ENCODE measurements around the gene DLG3.
A peak's percentile ranks its signal among the peaks of the same experiment; 100 is the strongest.

Gene DLG3

DNA sequence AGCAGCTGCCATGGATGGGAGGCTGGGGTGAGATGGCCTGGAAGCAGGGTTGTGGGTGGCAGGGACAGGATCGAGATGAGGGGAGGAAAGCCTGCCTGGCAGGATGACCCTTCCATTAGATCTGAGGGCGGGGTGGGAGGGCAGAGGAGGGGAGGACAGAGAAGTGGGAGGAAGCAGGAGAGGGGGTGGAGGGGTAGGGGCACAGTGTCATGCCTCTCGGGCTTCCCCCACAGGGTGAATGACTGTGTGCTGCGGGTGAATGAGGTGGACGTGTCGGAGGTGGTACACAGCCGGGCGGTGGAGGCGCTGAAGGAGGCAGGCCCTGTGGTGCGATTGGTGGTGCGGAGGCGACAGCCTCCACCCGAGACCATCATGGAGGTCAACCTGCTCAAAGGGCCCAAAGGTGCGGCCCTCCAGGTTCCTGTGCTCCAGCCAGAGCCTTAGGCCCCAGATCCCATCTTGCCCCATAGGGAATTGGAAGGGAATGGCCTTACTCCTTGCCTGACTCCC is 4.9 kb downstream of the DLG3 start:
- TF ChIP-seq, protein P1, sequence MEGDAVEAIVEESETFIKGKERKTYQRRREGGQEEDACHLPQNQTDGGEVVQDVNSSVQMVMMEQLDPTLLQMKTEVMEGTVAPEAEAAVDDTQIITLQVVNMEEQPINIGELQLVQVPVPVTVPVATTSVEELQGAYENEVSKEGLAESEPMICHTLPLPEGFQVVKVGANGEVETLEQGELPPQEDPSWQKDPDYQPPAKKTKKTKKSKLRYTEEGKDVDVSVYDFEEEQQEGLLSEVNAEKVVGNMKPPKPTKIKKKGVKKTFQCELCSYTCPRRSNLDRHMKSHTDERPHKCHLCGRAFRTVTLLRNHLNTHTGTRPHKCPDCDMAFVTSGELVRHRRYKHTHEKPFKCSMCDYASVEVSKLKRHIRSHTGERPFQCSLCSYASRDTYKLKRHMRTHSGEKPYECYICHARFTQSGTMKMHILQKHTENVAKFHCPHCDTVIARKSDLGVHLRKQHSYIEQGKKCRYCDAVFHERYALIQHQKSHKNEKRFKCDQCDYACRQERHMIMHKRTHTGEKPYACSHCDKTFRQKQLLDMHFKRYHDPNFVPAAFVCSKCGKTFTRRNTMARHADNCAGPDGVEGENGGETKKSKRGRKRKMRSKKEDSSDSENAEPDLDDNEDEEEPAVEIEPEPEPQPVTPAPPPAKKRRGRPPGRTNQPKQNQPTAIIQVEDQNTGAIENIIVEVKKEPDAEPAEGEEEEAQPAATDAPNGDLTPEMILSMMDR (IDR thresholded peaks at IDR 0.05; ENCODE audit: insufficient read depth, low read length, poor library complexity, severe bottlenecking), result no peak
- Histone ChIP-seq H3K36me3 (ENCODE audit: control insufficient read depth, insufficient read depth, low read length) (no peaks in the 10 kb centered on the region), H3K27me3 (replicated peaks; ENCODE audit: control insufficient read depth, insufficient read depth, low read length) (no peaks in the 10 kb centered on the region)

DNA sequence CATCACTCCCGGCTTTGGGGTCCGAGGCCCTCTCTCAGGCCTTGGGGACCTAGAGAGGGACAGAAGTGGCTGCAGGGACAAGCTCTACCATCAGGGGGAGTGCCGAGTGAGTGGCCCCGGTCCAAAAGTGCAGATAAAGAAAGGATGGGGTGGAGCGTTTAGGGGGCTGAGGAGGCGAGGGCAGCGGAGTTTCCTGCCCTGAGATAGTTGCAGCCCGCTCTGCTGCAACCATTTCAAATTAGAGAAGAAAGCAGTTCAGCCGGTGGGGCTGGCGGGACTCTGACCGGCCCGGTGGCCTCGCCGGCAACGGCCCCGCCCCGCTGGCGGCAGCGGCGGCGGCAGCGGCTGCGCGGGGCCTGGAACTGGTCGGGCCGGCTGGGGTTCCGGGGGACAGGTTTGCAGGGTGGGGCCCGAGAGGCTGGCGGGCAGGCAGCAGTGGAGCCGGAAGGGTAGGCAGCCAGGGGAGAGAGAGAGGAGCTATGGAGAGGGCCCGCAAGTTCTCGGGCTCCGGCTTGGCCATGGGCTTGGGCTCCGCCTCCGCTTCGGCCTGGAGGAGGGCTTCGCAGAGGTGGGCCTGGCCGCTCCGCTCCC is 7.6 kb downstream of the DLG3 start:
- no peaks in the 10 kb centered on the region for H3K27me3 ChIP-seq (replicated peaks; ENCODE audit: control insufficient read depth, insufficient read depth, low read length)
- TF ChIP-seq, protein P1 (IDR thresholded peaks at IDR 0.05; ENCODE audit: insufficient read depth, low read length, poor library complexity, severe bottlenecking), result peak; percentile 74
- no peaks in the 10 kb centered on the region for H3K36me3 ChIP-seq (ENCODE audit: control insufficient read depth, insufficient read depth, low read length)
- peak; percentile 45 for DNase-seq (ENCODE audit: extremely low read depth, insufficient read length)
- peak overlapping the region; percentile 44 for H3K4me3 ChIP-seq (replicated peaks; ENCODE audit: low read depth, low read length)

More for the DNA sequence above, 4.9 kb downstream of the DLG3 start:
- no peak overlapping the region for H3K4me3 ChIP-seq (replicated peaks; ENCODE audit: low read depth, low read length)
- DNase-seq (ENCODE audit: extremely low read depth, insufficient read length), result no peak

DNA sequence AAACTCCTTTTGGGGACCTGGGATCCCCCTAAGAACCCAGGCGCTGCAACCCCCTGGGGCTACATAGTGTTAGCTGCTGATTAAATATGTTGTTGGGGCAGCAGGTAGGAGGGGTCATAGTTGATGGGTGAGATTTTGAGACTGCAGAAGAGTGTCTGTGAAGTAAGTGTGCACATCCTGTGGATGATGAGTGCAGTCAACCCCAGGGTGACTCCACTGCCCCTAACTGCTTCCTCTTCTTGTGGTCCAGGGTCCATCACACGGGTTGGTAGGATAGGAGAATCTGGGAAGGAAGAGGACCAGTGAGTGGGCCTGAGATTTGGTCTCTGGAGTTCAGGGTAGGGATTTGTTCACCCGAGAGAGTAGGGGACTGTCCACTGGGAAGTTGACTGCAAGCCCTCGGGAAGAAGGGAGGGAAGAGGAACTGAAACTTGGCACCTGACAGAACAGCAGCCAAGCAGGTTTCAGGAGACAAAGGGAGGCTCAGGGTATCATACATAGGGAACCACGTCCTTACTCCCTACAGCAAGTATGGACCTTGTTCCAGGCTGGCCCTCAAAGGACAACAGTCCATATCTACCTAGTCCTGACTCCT is 8.5 kb downstream of the DLG3 start:
- H3K27me3 ChIP-seq (replicated peaks; ENCODE audit: control insufficient read depth, insufficient read depth, low read length), result no peaks in the 10 kb centered on the region
- no peaks in the 10 kb centered on the region for H3K36me3 ChIP-seq (ENCODE audit: control insufficient read depth, insufficient read depth, low read length)
- no peak overlapping the region for H3K4me3 ChIP-seq (replicated peaks; ENCODE audit: low read depth, low read length)
- no peak for DNase-seq (ENCODE audit: extremely low read depth, insufficient read length)
- TF ChIP-seq, protein P1 (IDR thresholded peaks at IDR 0.05; ENCODE audit: insufficient read depth, low read length, poor library complexity, severe bottlenecking), result no peak

DNA sequence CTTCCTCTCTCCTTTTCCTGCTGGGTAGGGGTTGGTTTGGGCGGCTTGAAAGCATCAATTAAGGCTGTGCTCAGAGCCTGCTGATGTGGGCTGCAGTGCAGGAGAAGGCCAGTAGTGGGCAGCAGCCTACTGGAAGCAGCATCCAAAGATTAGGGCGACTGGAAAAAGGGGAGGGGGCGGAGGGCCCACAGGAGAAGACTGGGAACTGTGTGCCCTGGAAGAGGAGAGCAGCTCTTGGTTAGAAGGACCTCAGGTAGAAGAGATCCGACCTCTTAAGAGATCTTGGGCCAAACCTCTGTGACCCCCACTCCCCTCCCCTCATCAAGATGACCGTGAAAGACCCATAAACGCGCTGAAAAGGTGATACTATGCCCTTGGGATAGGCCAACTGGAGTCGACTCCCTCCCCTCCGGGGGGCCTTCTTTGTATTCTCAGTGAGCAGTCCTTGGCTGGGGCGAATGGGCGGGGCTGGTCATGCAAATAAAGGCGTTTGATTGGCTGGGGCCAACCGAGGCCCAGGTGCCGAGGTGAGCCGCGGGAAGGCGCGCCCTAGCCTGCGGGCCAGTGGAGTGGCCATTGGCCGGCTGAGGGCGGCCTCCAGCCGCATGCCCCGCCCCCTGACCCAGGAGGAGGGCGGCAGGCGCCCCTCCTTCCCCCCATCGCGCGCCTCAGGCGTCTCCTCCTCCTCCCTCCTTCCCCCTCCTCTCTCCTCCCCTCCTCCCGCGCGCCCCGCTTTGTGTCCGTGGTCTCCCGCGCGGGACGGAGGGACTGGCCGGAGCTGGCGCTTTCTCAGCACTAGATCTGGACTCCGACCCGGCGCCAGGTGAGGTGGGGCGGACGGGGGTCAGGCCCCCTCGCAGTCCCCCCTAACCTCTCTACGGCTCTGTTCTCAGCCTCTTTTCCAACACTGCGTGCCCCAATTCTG is 10.1 kb downstream of the DLG3 start:
- no peaks in the 10 kb centered on the region for H3K27me3 ChIP-seq (replicated peaks; ENCODE audit: control insufficient read depth, insufficient read depth, low read length)
- TF ChIP-seq, protein P1 (IDR thresholded peaks at IDR 0.05; ENCODE audit: insufficient read depth, low read length, poor library complexity, severe bottlenecking), result peak; percentile 89
- H3K36me3 ChIP-seq (ENCODE audit: control insufficient read depth, insufficient read depth, low read length), result no peaks in the 10 kb centered on the region
- DNase-seq (ENCODE audit: extremely low read depth, insufficient read length), result peak; percentile 75
- peak overlapping the region; percentile 42 for H3K4me3 ChIP-seq (replicated peaks; ENCODE audit: low read depth, low read length)

DNA sequence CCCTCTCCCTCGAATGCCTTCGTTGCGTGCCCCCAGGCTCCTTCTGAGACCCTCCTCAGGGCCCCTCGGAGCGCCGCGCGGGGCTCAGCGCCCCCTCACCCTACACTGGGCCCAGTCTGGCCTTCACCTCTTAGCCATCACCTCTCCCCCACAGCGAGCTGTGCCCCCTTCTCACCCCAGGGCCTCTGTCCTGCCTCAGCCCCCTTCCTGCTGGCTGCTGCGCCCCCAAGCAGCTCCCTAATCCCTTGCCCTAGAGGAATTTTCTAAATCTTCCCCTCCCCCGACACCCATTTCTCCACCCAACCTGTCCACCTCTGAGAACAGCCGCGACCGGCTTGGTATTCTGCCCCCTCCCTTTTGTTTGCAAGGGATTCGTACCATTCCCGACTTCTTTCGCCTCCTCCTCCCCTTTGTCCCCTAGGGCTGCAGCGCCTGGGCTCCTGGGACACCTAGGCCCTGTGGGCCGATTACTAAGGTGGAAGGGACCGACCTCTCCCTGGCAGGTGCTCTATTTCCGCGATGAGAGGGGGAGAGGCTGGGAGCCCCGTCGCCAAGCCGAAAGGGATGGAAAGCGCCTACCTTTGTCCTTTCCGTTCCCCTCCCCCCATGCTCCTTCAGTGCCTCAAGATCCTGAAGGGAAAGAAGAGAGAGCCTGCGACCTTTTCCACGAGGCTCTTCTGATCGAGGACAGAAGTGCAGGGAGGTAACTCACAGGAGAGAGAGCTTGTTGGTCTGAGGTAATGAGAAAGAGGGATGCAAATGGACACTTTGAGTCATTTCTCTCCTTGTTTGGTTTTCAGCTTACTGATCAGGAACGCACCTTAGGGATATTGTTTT is 10.9 kb downstream of the DLG3 start:
- DNase-seq (ENCODE audit: extremely low read depth, insufficient read length), result peak; percentile 37
- H3K4me3 ChIP-seq (replicated peaks; ENCODE audit: low read depth, low read length), result peak overlapping the region; percentile 42
- H3K36me3 ChIP-seq (ENCODE audit: control insufficient read depth, insufficient read depth, low read length), result no peaks in the 10 kb centered on the region
- H3K27me3 ChIP-seq (replicated peaks; ENCODE audit: control insufficient read depth, insufficient read depth, low read length), result no peaks in the 10 kb centered on the region
- TF ChIP-seq, protein P1 (IDR thresholded peaks at IDR 0.05; ENCODE audit: insufficient read depth, low read length, poor library complexity, severe bottlenecking), result no peak

All from GM06990 (cell line).